Measurements from ENCODE around the gene HBD.
"Not testable (repeated sequence)": the region's sequence is repeated elsewhere in the genome, so short reads cannot be mapped to it uniquely, and the experiment has no call there.

HBD gene

GRCh38 chr11:5254646-5255413 lies 20.5 kb upstream of the HBD start, which contains the start of gene HBG2:
TSS of gene HBG2 (minus strand) at chr11:5254781. CDS start at chr11:5254728, 53 bp downstream.
- not testable (repeated sequence) for TF ChIP-seq EP300 (IDR thresholded peaks at IDR 0.05; ENCODE audit: borderline replicate concordance); YY1 (IDR thresholded peaks at IDR 0.05; ENCODE audit: low read depth); REST (IDR thresholded peaks at IDR 0.05; ENCODE audit: low read depth)

- TF ChIP-seq TCF12 (IDR thresholded peaks at IDR 0.05; ENCODE audit: low read depth) (no peak), ZBTB7A (IDR thresholded peaks at IDR 0.05; ENCODE audit: low read depth) (no peak), EGR1 (IDR thresholded peaks at IDR 0.05) (no peak), TEAD4 (IDR thresholded peaks at IDR 0.05) (no peak), NFIC (IDR thresholded peaks at IDR 0.05) (no peak), USF1 (IDR thresholded peaks at IDR 0.05) (no peak), CEBPB (IDR thresholded peaks at IDR 0.05) (no peak)
These were observed 18.6 kb upstream of the HBD start for GRCh38 chr11:5252919-5253265.

GRCh38 chr11:5252192-5252918 lies 18.1 kb upstream of the HBD start:
- no peak for TF ChIP-seq CEBPB (IDR thresholded peaks at IDR 0.05)
- TF ChIP-seq NFIC (IDR thresholded peaks at IDR 0.05) = no peak
- no peak for TF ChIP-seq TAF1 (IDR thresholded peaks at IDR 0.05; ENCODE audit: low read depth)
- TF ChIP-seq YY1 (IDR thresholded peaks at IDR 0.05; ENCODE audit: low read depth) = no peak
- TF ChIP-seq RAD21 (IDR thresholded peaks at IDR 0.05; ENCODE audit: low read depth) = no peak
- no peak for TF ChIP-seq USF1 (IDR thresholded peaks at IDR 0.05)
- no peak for TF ChIP-seq EP300 (IDR thresholded peaks at IDR 0.05; ENCODE audit: borderline replicate concordance)
- no peak for TF ChIP-seq TEAD4 (IDR thresholded peaks at IDR 0.05)
- no peak for TF ChIP-seq EGR1 (IDR thresholded peaks at IDR 0.05)
- no peak for TF ChIP-seq REST (IDR thresholded peaks at IDR 0.05; ENCODE audit: low read depth)
- no peak for TF ChIP-seq CREB1 (IDR thresholded peaks at IDR 0.05; ENCODE audit: low read depth)
- no peak for TF ChIP-seq TCF12 (IDR thresholded peaks at IDR 0.05; ENCODE audit: low read depth)

- TF ChIP-seq TCF12 (IDR thresholded peaks at IDR 0.05; ENCODE audit: low read depth) (no peak), NFIC (IDR thresholded peaks at IDR 0.05) (no peak), USF1 (IDR thresholded peaks at IDR 0.05) (no peak), EP300 (IDR thresholded peaks at IDR 0.05; ENCODE audit: borderline replicate concordance) (no peak), TEAD4 (IDR thresholded peaks at IDR 0.05) (no peak), FOXM1 (IDR thresholded peaks at IDR 0.05; ENCODE audit: borderline replicate concordance, low read depth) (no peak), RAD21 (IDR thresholded peaks at IDR 0.05; ENCODE audit: low read depth) (no peak), TAF1 (IDR thresholded peaks at IDR 0.05; ENCODE audit: low read depth) (no peak)
These were observed 17.5 kb upstream of the HBD start for GRCh38 chr11:5251746-5252145.

GRCh38 chr11:5250543-5251204 lies 16.4 kb upstream of the HBD start:
- TF ChIP-seq NFIC (IDR thresholded peaks at IDR 0.05) = no peak
- TF ChIP-seq FOXM1 (IDR thresholded peaks at IDR 0.05; ENCODE audit: borderline replicate concordance, low read depth) = no peak
- TF ChIP-seq MAX (IDR thresholded peaks at IDR 0.05) = no peak
- TF ChIP-seq CREB1 (IDR thresholded peaks at IDR 0.05; ENCODE audit: low read depth) = no peak
- TF ChIP-seq CEBPB (IDR thresholded peaks at IDR 0.05) = no peak
- no peak for TF ChIP-seq TAF1 (IDR thresholded peaks at IDR 0.05; ENCODE audit: low read depth)
- no peak for TF ChIP-seq EP300 (IDR thresholded peaks at IDR 0.05; ENCODE audit: borderline replicate concordance)
- TF ChIP-seq RAD21 (IDR thresholded peaks at IDR 0.05; ENCODE audit: low read depth) = no peak

Data from Ishikawa (cell line).